H9 (cell line): Measurements from ENCODE around the gene ABHD5. TPM values are rescaled to one million over a fixed set of nuclear protein-coding genes. Genes with fewer than 3 reads are reported as not detected.

Experiments used
- DNase-seq: peaks from one replicate; pipeline ENCODE4 v3.0.0-alpha.2; 2017
- H2AFZ ChIP-seq: one replicate; pipeline ENCODE4 v1.6.1; 2013; ENCODE audit warnings: mild to moderate bottlenecking, low read length, control low read depth, moderate library complexity
- H2AK5ac ChIP-seq: 2 replicates; pipeline ENCODE4 v1.6.1; 2013; ENCODE audit warnings: low read length, control low read depth, mixed read lengths; ENCODE audit not compliant: insufficient read length
- H2BK120ac ChIP-seq: one replicate; pipeline ENCODE4 v1.6.1; 2013; ENCODE audit warnings: low read depth, mild to moderate bottlenecking, low read length, control low read depth, inconsistent platforms; ENCODE audit not compliant: poor library complexity, severe bottlenecking
- H2BK12ac ChIP-seq: 2 replicates; pipeline ENCODE4 v1.6.1; 2013; ENCODE audit warnings: low read length, control low read depth, mixed read lengths, low read depth; ENCODE audit not compliant: insufficient read length
- H2BK15ac ChIP-seq: 2 replicates; pipeline ENCODE4 v1.6.1; 2013; ENCODE audit warnings: low read depth, low read length, control low read depth
- H2BK20ac ChIP-seq: one replicate; pipeline ENCODE4 v1.6.1; 2013; ENCODE audit warnings: low read depth, mild to moderate bottlenecking, low read length, control low read depth, inconsistent platforms; ENCODE audit not compliant: poor library complexity, severe bottlenecking
- H2BK5ac ChIP-seq: 2 replicates; pipeline ENCODE4 v1.6.1; 2013; ENCODE audit warnings: low read length, control low read depth, mixed read lengths; ENCODE audit not compliant: insufficient read length
- H3K14ac ChIP-seq: 2 replicates; pipeline ENCODE4 v1.6.1; 2013; ENCODE audit warnings: low read length, control low read depth; ENCODE audit not compliant: insufficient read depth
- H3K18ac ChIP-seq: 2 replicates; pipeline ENCODE4 v1.6.1; 2013; ENCODE audit warnings: low read depth, mild to moderate bottlenecking, mixed read lengths, low read length, control low read depth; ENCODE audit not compliant: insufficient read length
- H3K23ac ChIP-seq: 2 replicates; pipeline ENCODE4 v1.6.1; 2013; ENCODE audit warnings: low read length, control low read depth, mixed read lengths, low read depth; ENCODE audit not compliant: insufficient read length
- H3K23me2 ChIP-seq: 2 replicates; pipeline ENCODE4 v1.6.1; 2013; ENCODE audit warnings: low read depth, mild to moderate bottlenecking, mixed read lengths, low read length, control low read depth; ENCODE audit not compliant: insufficient read length, poor library complexity, severe bottlenecking
- H3K27ac ChIP-seq: 2 replicates; pipeline ENCODE4 v1.5.1; 2013; ENCODE audit warnings: low read length, control low read depth, mixed read lengths, low read depth; ENCODE audit not compliant: insufficient read length
- H3K27me3 ChIP-seq: 2 replicates; pipeline ENCODE4 v1.6.1; 2013; ENCODE audit warnings: low read length, control low read depth, inconsistent platforms; ENCODE audit not compliant: insufficient read depth
- H3K4ac ChIP-seq: 2 replicates; pipeline ENCODE4 v1.6.1; 2013; ENCODE audit warnings: low read depth, mild to moderate bottlenecking, control low read depth, inconsistent platforms, low read length, moderate library complexity
- H3K4me1 ChIP-seq: 2 replicates; pipeline ENCODE4 v1.6.1; 2013; ENCODE audit warnings: low read length, control low read depth, inconsistent platforms; ENCODE audit not compliant: insufficient read depth
- H3K4me2 ChIP-seq: 2 replicates; pipeline ENCODE4 v1.6.1; 2013; ENCODE audit warnings: low read length, control low read depth, mixed read lengths; ENCODE audit not compliant: insufficient read length, insufficient read depth
- H3K56ac ChIP-seq: 2 replicates; pipeline ENCODE4 v1.6.1; 2013; ENCODE audit warnings: low read depth, mild to moderate bottlenecking, mixed read lengths, low read length, control low read depth; ENCODE audit not compliant: insufficient read length
- H3K79me1 ChIP-seq: 2 replicates; pipeline ENCODE4 v1.6.1; 2013; ENCODE audit warnings: low read depth, mild to moderate bottlenecking, moderate library complexity, low read length, control low read depth, inconsistent platforms; ENCODE audit not compliant: insufficient read depth, poor library complexity, severe bottlenecking
- H3K79me2 ChIP-seq: 2 replicates; pipeline ENCODE4 v1.6.1; 2013; ENCODE audit warnings: low read length, control low read depth, inconsistent platforms; ENCODE audit not compliant: insufficient read depth
- H3K9ac ChIP-seq: 2 replicates; pipeline ENCODE4 v1.6.1; 2013; ENCODE audit warnings: low read length, control low read depth, mixed read lengths; ENCODE audit not compliant: insufficient read length; ENCODE audit errors: extremely low read depth
- H3K9me3 ChIP-seq: one replicate; pipeline ENCODE4 v1.6.1; 2013; ENCODE audit warnings: low read depth, low read length, inconsistent platforms; ENCODE audit not compliant: control insufficient read depth
- H3T11ph ChIP-seq: one replicate; pipeline ENCODE4 v1.6.1; 2013; ENCODE audit warnings: mild to moderate bottlenecking, low read length, control low read depth, inconsistent platforms
- H4K20me1 ChIP-seq: one replicate; pipeline ENCODE4 v1.6.1; 2013; ENCODE audit not compliant: control insufficient read depth, insufficient read length, insufficient read depth
- H4K5ac ChIP-seq: 2 replicates; pipeline ENCODE4 v1.6.1; 2013; ENCODE audit warnings: low read depth, mild to moderate bottlenecking, mixed read lengths, low read length, control low read depth; ENCODE audit not compliant: insufficient read length
- H4K8ac ChIP-seq: replicated peaks from 2 replicates; pipeline ENCODE4 v1.6.1; 2013; ENCODE audit warnings: low read length, control low read depth, mixed read lengths, low read depth; ENCODE audit not compliant: insufficient read length
- H4K91ac ChIP-seq: 2 replicates; pipeline ENCODE4 v1.6.1; 2013; ENCODE audit warnings: low read depth, mild to moderate bottlenecking, moderate library complexity, mixed read lengths, low read length, control low read depth; ENCODE audit not compliant: insufficient read length
- H3K27ac Mint-ChIP-seq, 3 experiments: 2 replicates in 2 of 3; 3 replicates in 1 of 3; pipeline ENCODE4 v1.8.0; 2020 to 2021; ENCODE audit warnings: mixed read lengths in 3 of 3, mild to moderate bottlenecking in 1 of 3, moderate library complexity in 1 of 3
- H3K27me3 Mint-ChIP-seq: 2 replicates; pipeline ENCODE4 v1.8.0; 2021; ENCODE audit warnings: low read depth, mild to moderate bottlenecking, moderate library complexity, mixed read lengths
- H3K36me3 Mint-ChIP-seq, 3 experiments: 2 replicates in 2 of 3; 3 replicates in 1 of 3; pipeline ENCODE4 v1.8.0; 2020 to 2021; ENCODE audit warnings: low read depth in 3 of 3, mixed read lengths in 3 of 3; ENCODE audit not compliant: insufficient read depth in 1 of 3
- H3K4me1 Mint-ChIP-seq, 2 experiments: 2 replicates each; pipeline ENCODE4 v1.8.0; 2020; ENCODE audit warnings: mixed read lengths in 2 of 2
- H3K4me3 Mint-ChIP-seq, 2 experiments: 2 replicates in 1 of 2; 3 replicates in 1 of 2; pipeline ENCODE4 v1.8.0; 2020 to 2021; ENCODE audit warnings: mild to moderate bottlenecking in 2 of 2, mixed read lengths in 2 of 2, moderate library complexity in 1 of 2
- H3K9me3 Mint-ChIP-seq, 2 experiments: 2 replicates in 1 of 2; 3 replicates in 1 of 2; pipeline ENCODE4 v1.8.0; 2020; ENCODE audit warnings: mild to moderate bottlenecking in 2 of 2, mixed read lengths in 2 of 2, moderate library complexity in 1 of 2
- CTCF ChIP-seq: fragments of 200-600 bp; sonication (generic); conservative IDR thresholded peaks from 3 replicates; pipeline ENCODE4 v1.8.0; 2021; ENCODE audit warnings: antibody characterized with exemption, mild to moderate bottlenecking
- WGBS: extraction: QIAGEN DNeasy Blood & Tissue Kit; methylation state at CpG from one replicate; pipeline ENCODE4 v1.1.7; 2013; ENCODE audit warnings: missing lambda C conversion rate, low lambda C conversion rate, mixed read lengths; ENCODE audit not compliant: insufficient read length; ENCODE audit errors: extremely low coverage; 5-methylcytosine and 5-hydroxymethylcytosine counted together
- long read RNA-seq: library from polyadenylated mRNA; unstranded; transcript quantifications from one replicate; pipeline ENCODE4 v2.0.0, GENCODE V29; 2020
- total RNA-seq: library from RNA; stranded (reverse); gene quantifications from 2 replicates; pipeline ENCODE4 v1.2.1, GENCODE V29; 2021

ABHD5 gene
- total RNA-seq = 13.1 and 15.9 TPM in 2 replicates
- long read RNA-seq, full-length matches to known transcripts = 77 of 91 reads
- long read RNA-seq, partial matches to known transcripts = 1 of 91 reads
- long read RNA-seq, other reads (novel, unspliced or antisense) = 13 of 91 reads

GRCh38 chr3:43690400-43691119, at the start of gene ABHD5:
TSS of gene ABHD5 (plus strand) at chr3:43690938. CDS start at chr3:43690993, 55 bp downstream.
- Histone ChIP-seq H3K9ac (peak within 1 kb of the TSS; percentile 50), H4K91ac (no peak within 1 kb of the TSS), H2BK20ac (no peak within 1 kb of the TSS), H2BK120ac (no peak within 1 kb of the TSS), H3K4me2 (peak within 1 kb of the TSS; percentile 56), H3T11ph (no peak within 1 kb of the TSS), H2BK15ac (no peak within 1 kb of the TSS), H3K23ac (no peak within 1 kb of the TSS), H4K5ac (no peak within 1 kb of the TSS), H2AK5ac (no peak within 1 kb of the TSS), H3K79me2 (no peaks in the 10 kb centered on the region), H3K9me3 (no peaks in the 10 kb centered on the region), H3K14ac (no peak within 1 kb of the TSS; the same call in 1 of the 2 replicates), H3K56ac (no peak within 1 kb of the TSS), H3K79me1 (no peaks in the 10 kb centered on the region), H2AFZ (no peak within 1 kb of the TSS), H4K8ac (no peak within 1 kb of the TSS), H2BK12ac (no peak within 1 kb of the TSS), H3K27me3 (no peaks in the 10 kb centered on the region), H2BK5ac (no peak within 1 kb of the TSS), H3K4me1 (peaks cover 10% of the 10 kb centered on the region; the same call in 1 of the 2 replicates), H4K20me1 (no peaks in the 10 kb centered on the region), H3K27ac (peak within 1 kb of the TSS; percentile 20), H3K18ac (peak within 1 kb of the TSS; percentile 3), H3K23me2 (no peaks in the 10 kb centered on the region), H3K4ac (no peak within 1 kb of the TSS)
- peak; percentile 94 for DNase-seq
- Mint-ChIP-seq H3K36me3 (peaks cover 0 to 16% (median 0%) of the 10 kb centered on the region in 3 experiments; a peak in 1 of 7 replicates), H3K9me3 (no peaks in the 10 kb centered on the region), H3K27ac (peak within 1 kb of the TSS; percentile 97 to 99 (median 98)), H3K4me1 (peaks cover 40 to 41% of the 10 kb centered on the region in 2 experiments), H3K4me3 (peak within 1 kb of the TSS; percentile 87 to 91), H3K27me3 (no peaks in the 10 kb centered on the region; the same call in 1 of the 2 replicates)
- TF ChIP-seq CTCF = peak; percentile 35; the same call in 2 of the 3 replicates
- WGBS = no CpG with 5 or more reads among the region's 71 CpGs
